Jurkat, Clone E6-1 (cell line): ENCODE measurements around the gene CC2D1A.
"Not testable (repeated sequence)": the region's sequence is repeated elsewhere in the genome, so short reads cannot be mapped to it uniquely, and the experiment has no call there.

Experiments
- DNase-seq: peaks from one replicate; pipeline ENCODE4 v3.0.0-alpha.2; 2011; ENCODE audit warnings: low read depth, low spot score
- H3K4me3 ChIP-seq: 2 replicates; pipeline ENCODE4 v1.5.1; 2011; ENCODE audit warnings: mild to moderate bottlenecking, low read length, control low read depth, moderate library complexity

The CC2D1A gene

DNA sequence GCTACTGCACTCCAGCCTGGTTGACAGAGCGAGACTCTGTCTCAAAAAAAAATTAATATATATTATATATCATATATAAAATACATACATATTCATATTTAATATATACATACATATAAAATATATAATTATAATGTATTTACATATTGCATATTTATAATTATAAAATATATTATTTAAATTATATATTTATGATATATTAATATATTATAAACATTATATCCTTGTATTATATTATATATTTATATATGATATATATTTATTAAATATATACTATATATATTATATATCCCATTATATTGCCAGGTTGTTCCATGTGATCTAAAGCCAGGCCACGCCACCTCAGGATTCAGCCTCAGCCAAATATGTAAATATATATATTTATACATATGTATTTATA, 9.8 kb upstream of the CC2D1A start:
- DNase-seq: no peak
- H3K4me3 ChIP-seq: no peak overlapping the region

DNA sequence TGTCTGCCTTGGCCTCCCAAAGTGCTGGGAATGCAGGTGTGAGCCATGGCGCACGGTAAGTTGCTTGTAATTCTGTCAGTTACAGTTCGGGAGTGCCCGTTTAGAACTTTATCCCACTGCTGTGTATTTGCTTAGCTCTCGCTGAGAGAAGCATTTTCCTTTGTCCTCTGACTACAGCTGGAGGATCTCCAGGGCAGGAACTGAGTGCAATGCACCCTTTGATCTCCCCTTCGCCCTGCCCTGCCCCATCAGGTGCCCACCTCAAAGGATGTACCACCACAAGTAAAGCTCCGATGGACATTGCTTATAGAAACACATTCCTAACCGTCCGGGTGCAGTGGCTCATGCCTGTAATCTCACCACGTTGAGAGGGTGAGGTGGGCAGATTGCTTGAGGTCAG, 6.6 kb upstream of the CC2D1A start:
- DNase-seq: no peak
- H3K4me3 ChIP-seq: no peak overlapping the region

DNA sequence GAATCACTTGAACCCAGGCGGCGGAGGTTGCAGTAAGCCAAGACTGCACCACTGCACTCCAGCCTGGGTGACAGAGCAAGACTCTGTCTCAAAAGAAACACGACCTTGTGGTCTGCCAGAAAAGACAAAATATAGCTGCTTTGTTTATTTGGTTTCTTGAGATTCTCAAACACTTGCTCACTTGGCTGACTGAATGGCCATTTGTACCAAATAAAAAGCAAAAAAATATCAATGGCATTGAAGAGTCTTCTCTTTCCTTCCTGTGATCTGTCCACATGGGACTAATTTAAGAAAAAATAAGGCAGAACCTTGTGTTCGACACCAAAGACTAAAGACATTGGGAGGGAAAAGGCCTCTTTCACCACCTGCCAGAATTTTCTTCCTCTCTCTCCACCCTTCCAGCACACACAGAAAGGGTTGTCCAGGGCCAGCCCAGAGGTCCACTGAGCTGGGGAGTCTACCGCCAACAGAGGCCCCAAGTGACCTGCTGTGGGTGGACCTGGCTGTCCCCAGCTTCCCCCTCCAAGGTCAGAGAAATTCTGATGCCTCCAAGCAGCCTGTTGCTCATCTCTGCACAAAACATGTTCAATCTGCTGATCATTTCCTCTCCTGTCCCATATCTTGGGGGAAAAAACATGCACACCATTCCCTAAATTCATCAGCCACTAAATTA, 6.0 kb upstream of the CC2D1A start:
- DNase-seq: no peak
- H3K4me3 ChIP-seq: no peak overlapping the region

DNA sequence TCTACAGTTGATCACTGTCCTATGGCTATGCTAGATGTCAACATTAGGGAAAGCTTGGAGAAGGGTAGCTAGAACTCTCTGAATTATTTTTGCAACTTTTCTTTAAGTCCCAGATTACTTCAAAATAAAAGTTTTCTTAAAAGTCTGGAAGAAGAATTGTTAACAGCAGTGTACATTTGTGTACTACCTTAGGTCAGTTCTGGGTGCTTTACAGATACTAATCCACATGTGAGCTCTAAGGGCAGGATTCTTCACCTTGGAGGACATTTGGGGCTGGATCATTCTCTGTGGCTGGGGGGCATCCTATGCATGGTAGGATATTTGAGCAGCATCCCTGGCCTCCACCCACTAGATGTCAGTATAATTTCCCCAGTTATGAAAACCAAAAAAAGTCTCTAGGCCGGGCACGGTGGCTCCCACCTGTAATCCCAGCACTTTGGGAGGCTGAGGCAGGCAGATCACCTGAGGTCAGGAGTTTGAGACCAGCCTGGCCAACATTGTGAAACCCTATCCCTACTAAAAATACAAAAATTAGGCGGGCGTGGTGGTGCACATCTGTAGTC, 2.9 kb upstream of the CC2D1A start:
- no peak overlapping the region for H3K4me3 ChIP-seq
- peak; percentile 61 for DNase-seq

DNA sequence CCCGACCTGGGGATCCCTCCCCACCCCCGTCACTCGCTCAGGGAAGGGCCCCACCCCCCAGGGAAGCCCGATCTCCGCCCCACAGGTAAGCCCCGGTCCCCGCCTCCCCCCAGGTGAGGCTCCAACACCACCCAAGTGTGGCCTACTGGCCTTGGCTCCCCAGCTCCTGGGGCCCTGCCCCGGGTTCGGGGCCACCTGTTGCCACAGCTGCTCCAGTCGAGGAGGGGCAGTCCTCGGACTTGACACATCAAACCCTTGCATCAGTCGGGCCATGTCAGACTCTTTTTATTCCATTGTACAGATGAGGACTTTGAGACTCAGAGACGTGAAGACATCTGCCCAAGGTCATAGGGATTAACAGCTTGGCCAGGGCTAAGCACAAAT, 512 bp downstream of the CC2D1A start:
- no peak for DNase-seq
- peak overlapping the region; percentile 75 for H3K4me3 ChIP-seq

DNA sequence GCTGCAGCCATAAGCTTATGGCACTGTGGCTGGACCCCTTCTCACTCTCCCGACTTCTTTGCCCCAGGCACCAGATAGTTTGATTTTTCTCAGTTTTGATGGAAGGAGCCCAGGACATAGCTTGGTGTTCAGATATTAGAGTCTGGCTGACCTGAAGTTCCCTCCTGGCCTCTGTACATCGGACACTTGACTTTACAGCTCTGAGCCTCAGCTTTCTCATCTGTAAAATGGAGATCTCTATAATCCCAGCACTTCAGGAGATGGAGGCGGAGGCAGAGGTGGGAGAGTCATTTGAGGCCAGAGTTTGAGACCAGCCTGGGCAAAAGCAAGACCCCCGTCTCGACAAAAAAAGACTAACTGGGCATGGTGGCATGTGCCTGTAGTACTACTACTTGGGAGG, 909 bp downstream of the CC2D1A start:
- DNase-seq: no peak

DNA sequence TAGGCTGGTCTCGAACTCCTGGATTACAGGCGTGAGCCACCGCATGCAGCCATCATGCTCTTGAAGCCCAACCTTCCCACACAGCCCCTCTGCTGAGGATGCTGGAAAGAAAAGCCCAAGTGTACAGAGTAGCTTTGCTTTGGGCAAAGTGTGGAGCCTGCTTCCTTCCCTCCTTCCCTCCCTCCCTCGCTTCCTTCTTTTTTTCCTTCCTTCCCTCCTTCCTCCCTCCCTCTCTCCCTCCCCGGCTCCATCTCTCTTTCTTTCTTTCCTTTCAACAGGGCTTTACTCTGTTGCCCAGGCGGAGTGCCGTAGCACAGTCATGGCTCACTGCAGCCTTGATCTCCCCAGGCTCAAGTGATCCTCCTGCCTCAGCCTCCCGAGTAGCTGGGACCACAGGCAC, 2.7 kb downstream of the CC2D1A start:
- DNase-seq: no peak

More for the DNA sequence above, 909 bp downstream of the CC2D1A start:
- H3K4me3 ChIP-seq: peak overlapping the region; percentile 75

DNA sequence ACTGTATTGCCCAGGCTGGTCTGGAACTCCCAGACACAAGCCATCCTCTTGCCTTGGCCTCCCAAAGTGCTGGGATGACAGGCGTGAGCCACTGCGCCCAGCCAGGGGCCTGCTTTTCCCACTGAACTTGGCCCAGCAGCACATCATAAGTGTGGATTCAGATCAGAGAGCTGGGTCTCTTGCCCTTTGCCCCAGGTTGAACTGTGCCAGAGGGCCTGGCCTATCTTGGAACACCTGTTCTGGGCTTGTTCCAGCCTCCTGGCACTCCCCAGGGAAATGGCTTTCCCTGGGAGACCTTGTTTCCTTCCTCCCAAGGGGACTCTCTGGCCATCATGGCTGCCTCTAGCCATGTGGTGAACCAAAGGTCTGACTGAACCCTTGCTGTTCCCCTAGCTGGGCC, 3.4 kb downstream of the CC2D1A start:
- H3K4me3 ChIP-seq: no peak overlapping the region
- no peak for DNase-seq

More for the DNA sequence above, 2.7 kb downstream of the CC2D1A start:
- no peak overlapping the region for H3K4me3 ChIP-seq

DNA sequence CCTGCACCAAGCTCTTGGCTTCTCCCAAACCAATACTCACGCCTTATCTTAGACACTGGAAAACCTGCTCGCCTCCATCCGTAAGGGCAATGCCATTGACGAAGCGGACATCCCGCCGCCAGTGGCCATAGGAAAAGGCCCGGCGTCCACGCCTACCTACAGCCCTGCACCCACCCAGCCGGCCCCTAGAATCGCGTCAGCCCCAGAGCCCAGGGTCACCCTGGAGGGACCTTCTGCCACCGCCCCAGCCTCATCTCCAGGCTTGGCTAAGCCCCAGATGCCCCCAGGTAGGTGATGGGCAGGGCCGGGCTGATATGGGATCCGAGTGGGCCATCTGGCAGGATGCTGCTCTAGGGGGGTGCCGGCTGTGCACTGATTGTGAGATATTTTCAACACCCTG, 7.4 kb downstream of the CC2D1A start:
- no peak overlapping the region for H3K4me3 ChIP-seq
- DNase-seq: no peak

DNA sequence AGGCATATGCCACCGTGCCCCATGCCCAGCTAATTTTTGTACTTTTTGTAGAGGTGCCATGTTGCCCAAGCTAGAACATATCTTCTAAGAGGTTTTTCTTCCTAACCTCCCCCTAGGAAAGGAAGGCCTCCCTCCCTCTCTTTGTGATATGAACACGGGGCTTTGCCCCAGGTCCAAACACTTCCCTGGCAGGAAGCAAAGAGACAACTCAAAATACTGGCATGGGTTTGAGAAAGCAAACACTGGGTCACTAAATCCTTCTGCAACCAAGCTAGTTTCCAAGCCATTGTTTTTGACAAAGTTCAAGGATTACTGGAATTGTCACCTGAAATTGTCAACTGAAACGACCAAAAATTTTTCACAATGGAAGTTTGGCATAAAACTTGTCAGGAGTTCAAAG, 8.8 kb downstream of the CC2D1A start:
- no peak overlapping the region for H3K4me3 ChIP-seq
- DNase-seq: no peak

DNA sequence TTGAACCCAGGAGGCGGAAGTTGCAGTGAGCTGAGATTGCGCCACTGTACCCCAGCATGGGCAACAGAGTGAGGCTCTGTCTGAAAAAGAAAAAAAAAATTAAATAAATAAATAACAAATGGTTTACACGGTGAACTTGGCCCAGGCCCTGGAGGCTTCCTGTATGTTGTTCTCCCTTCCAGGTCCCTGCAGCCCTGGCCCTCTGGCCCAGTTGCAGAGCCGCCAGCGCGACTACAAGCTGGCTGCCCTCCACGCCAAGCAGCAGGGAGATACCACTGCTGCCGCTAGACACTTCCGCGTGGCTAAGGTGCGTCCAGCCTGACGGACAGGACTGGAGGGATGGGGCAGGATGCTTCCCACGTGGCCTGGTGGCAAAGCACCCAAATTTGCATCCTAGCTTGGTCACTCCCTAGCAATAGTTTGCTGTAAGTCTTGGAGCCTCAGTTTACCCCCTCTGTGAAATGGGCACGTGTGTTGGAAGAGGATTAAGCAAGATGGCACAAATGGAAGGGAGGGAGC, 11.9 kb downstream of the CC2D1A start:
- H3K4me3 ChIP-seq: no peak overlapping the region
- no peak for DNase-seq

DNA sequence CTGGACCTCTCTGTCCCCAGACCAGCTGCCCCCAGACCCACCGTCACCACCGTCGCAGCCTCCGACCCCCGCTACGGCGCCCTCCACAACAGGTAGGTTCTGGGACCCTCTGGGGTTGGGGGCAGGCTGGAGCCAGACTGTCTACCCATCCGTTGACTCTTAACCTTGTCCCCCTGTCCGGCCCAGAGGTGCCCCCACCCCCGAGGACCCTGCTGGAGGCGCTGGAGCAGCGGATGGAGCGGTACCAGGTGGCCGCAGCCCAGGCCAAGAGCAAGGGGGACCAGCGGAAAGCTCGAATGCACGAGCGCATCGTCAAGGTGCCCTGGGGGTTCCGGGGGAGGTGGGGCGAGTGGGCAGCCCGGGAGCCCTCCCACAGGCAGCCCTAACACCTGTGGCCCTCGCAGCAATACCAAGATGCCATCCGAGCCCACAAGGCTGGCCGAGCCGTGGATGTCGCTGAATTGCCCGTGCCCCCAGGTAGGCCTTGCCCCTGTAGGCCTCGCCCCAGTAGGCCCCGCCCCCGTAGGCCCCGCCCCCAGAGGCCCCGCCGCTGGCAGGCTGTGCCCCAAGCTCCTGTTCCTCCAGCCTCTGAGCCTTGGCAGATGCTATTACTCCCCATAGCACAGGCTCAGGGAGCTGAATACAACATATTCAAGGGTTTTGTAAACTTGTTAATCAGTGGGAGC, 12.9 kb downstream of the CC2D1A start:
- DNase-seq: no peak
- H3K4me3 ChIP-seq: no peak overlapping the region

DNA sequence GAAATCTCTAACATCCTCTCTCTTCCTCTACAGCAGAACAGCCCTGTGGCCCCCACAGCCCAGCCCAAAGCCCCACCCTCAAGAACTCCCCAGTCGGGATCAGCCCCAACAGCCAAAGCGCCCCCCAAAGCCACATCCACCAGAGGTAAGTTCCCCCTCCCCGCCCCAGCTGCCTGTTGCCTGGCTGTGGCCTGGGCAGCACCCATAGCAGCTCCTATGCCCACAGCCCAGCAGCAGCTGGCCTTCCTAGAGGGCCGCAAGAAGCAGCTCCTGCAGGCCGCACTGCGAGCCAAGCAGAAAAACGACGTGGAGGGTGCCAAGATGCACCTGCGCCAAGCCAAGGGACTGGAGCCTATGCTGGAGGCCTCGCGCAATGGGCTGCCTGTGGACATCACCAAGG, 14.5 kb downstream of the CC2D1A start:
- no peak for DNase-seq
- no peak overlapping the region for H3K4me3 ChIP-seq

DNA sequence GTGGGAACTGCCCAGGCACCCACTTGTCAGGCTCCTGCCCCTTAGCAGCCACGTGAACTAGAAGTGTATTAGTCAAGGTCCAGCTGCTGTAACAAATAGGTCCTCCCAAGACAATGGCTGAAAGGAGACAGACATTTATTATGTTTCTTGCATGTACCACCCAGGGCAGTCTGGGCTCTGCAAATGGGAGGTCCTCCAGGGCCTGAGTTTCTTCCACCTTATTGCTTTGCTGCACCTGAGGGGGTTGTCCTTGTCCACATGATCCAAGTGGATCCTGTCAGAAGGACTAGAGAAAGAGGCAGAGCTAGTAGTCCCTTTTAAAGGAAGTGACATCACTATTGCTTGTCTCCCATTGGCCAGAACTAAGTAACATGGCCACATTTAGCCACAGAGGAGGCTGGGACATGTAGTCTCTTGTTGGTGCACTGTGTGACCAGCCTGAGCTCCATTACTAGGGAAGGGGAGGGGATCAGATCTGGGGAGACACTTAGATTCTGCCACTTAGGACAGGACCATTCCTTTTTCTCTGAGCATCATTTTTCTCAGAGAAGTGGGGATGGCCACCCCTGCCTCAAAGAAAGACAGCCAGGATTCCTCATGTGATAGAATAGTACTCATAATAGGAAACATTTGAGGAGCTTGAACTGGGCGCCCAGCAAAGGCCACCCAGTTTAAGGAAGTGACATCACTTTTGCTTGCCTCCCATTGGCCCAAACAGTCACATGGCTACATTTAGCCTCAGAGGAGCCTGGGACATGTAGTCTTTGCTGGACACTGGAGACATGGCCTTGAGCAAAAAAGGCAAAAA, 15.1 kb downstream of the CC2D1A start:
- peak; percentile 53 for DNase-seq
- H3K4me3 ChIP-seq: no peak overlapping the region

DNA sequence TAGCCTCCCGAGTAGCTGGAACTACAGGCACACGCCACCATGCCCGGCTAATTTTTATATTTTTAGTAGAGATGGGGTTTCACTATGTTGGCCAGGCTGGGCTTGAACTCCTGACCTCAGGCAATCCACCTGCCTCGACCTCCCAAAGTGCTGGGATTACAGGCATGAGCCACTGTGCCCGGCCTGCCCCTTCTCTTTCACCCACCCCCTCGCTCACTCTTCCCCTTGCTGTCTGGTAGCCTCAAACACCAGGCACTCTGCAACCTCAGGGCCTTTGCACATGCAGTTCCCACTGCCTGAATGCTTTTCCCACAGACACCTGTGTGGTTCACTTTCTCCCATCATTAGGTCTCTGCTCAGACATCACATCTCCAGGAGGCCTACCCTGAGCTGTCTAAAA, 16.1 kb downstream of the CC2D1A start:
- not testable (repeated sequence) for DNase-seq, H3K4me3 ChIP-seq

DNA sequence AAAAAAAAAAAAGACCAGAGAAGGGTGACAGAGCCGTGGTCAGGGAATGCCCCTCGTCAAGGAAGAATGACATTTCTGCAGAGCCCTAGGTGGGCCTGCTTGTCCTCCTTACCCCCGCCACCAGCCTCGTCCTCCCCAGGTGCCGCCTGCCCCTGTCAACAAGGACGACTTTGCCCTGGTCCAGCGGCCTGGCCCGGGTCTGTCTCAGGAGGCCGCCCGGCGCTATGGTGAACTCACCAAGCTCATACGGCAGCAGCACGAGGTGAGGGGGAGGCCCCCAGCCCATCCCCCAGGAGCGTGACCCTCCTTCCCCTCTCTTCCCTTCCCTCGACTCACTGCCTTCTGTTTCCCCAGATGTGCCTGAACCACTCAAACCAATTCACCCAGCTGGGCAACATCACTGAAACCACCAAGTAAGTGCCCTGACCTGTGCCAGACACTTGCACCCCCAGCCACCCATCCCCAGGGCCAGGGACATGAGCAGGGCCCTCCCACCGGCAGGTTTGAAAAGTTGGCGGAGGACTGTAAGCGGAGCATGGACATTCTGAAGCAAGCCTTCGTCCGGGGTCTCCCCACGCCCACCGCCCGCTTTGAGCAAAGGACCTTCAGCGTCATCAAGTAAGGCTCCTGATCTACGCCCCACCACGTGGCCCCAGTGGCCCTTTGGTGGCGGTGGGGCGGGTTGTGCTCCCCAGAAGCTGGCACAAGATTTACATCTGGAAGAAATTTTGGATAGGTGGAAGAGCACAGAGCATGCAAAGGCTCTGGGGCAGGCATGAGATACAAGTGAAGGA, 17.4 kb downstream of the CC2D1A start:
- H3K4me3 ChIP-seq: no peak overlapping the region
- DNase-seq: no peak

DNA sequence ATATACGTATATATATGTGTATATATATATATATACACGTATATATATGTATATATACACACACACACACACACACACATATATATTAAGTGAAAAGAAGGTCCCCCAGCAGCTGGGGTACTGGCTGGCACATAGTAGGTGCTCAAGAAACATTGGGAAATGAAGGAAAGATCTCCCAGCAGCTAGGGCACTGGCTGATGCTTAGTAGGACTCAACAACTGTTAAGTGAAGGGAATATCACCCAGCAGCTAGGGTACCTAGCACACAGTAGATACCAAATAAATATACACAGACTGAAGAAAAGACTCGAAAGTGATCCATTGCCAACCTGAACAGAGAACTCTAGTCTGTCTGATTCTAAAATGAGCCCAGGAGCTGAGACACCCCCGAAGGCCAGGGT, 20.0 kb downstream of the CC2D1A start:
- DNase-seq: no peak
- H3K4me3 ChIP-seq: no peak overlapping the region

DNA sequence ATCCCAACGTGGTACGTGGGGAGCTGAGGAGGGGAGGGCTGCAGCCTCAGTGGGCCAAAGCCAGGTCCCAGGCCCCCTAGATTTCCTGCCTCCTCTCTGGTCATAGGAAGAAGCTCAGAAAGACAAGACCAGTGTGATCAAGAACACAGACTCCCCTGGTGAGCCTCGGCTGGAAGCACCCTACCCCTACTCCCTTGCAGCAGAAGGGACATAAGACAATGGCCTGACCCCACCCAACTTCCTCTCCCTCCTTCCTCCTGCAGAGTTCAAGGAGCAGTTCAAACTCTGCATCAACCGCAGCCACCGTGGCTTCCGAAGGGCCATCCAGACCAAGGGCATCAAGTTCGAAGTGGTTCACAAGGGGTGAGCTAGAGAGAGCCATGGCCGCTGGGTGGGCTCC, 20.7 kb downstream of the CC2D1A start:
- DNase-seq: no peak
- H3K4me3 ChIP-seq: no peak overlapping the region

DNA sequence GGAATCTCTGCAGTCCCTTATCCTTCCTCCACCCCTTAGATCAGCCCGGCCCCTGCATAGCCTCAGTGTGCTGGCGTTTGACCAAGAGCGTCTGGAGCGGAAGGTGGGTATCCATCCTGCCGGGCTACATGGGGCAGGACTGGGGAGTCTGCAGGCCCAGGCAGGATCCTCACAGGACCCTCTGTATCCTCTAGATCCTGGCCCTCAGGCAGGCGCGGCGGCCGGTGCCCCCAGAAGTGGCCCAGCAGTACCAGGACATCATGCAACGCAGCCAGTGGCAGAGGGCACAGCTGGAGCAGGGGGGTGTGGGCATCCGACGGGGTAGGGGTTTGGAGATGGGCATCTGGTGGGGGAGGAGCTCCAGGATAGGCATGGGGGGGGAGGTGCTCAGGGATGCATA, 23.3 kb downstream of the CC2D1A start:
- no peak overlapping the region for H3K4me3 ChIP-seq
- DNase-seq: no peak
